ENCODE measurements around the gene MYL6. TPM values are rescaled to one million over a fixed set of nuclear protein-coding genes. Genes with fewer than 3 reads are reported as not detected.

MYL6 gene
- total and polyA plus RNA-seq, 9 of the 15 experiments (the other 6 are each of a cell fraction or from before 2014, with no cell fraction given): 557 to 1,664 (median 958) TPM

- TF ChIP-seq ATF6 (CRISPR knock-in tag; IDR thresholded peaks at IDR 0.05) (no peak), ZNF318 (IDR thresholded peaks at IDR 0.05; ENCODE audit: borderline replicate concordance in 1 of 2, low read depth in 1 of 2) (no peak), SIRT6 (IDR thresholded peaks at IDR 0.05; ENCODE audit: low read depth, low read length) (no peak), PRMT5 (CRISPR knock-in tag; IDR thresholded peaks at IDR 0.05) (no peak), TFAM (CRISPR knock-in tag; conservative IDR thresholded peaks at IDR 0.05) (no peak), PRPF4 (IDR thresholded peaks at IDR 0.05; ENCODE audit: insufficient read depth, low read depth, low read length, poor library complexity, severe bottlenecking) (no peak), CUX1 (CRISPR knock-in tag; IDR thresholded peaks at IDR 0.05) (no peak), SMARCA5 (IDR thresholded peaks at IDR 0.05) (no peak), FOXP4 (CRISPR knock-in tag; IDR thresholded peaks at IDR 0.05; ENCODE audit: borderline replicate concordance) (no peak)
Observed at GRCh38 chr12:56128670-56129205, 29.4 kb upstream of the MYL6 start (continued).

All from K562 (cell line).